ENCODE measurements around the gene ELAVL3.
A peak's percentile ranks its signal among the peaks of the same experiment; 100 is the strongest.
"Not testable (repeated sequence)": the region's sequence is repeated elsewhere in the genome, so short reads cannot be mapped to it uniquely, and the experiment has no call there.

ELAVL3 gene

GRCh38 chr19:11435057-11435832, 45.6 kb downstream of the ELAVL3 start, which contains the start of the genes ODAD3 and PRKCSH:
Gene ODAD3, minus strand, starts transcription at chr19:11435121. Its CDS starts 105 bp downstream, at chr19:11435016.
Gene PRKCSH, plus strand, starts transcription at chr19:11435635. Its CDS starts 483 bp downstream, at chr19:11436118.
- FAIRE-seq = peak; percentile 99

GRCh38 chr19:11434703-11435056, 46.2 kb downstream of the ELAVL3 start:
- FAIRE-seq = no peak

GRCh38 chr19:11433526-11433925, 47.3 kb downstream of the ELAVL3 start:
- FAIRE-seq = not testable (repeated sequence)

GRCh38 chr19:11426656-11427055, 54.2 kb downstream of the ELAVL3 start:
- FAIRE-seq = no peak

GRCh38 chr19:11425719-11426457, 55.0 kb downstream of the ELAVL3 start:
- FAIRE-seq = no peak

- no peak for FAIRE-seq
These were observed 57.1 kb downstream of the ELAVL3 start for GRCh38 chr19:11423791-11424181.

- no peak for FAIRE-seq
These were observed 57.6 kb downstream of the ELAVL3 start for GRCh38 chr19:11423164-11423790.

GRCh38 chr19:11422163-11423065, 58.4 kb downstream of the ELAVL3 start:
- no peak for FAIRE-seq

GRCh38 chr19:11421371-11422098, 59.3 kb downstream of the ELAVL3 start:
- FAIRE-seq = no peak

- no peak for FAIRE-seq
These were observed 60.1 kb downstream of the ELAVL3 start for GRCh38 chr19:11420429-11421370.

- FAIRE-seq = no peak
These were observed 62.0 kb downstream of the ELAVL3 start, which contains the start of gene RGL3 for GRCh38 chr19:11418549-11419506. Gene RGL3, minus strand, starts transcription at chr19:11419314. Its CDS starts 36 bp downstream, at chr19:11419278.

GRCh38 chr19:11418094-11418548, 62.7 kb downstream of the ELAVL3 start:
- FAIRE-seq = no peak

GRCh38 chr19:11416346-11417052, 64.3 kb downstream of the ELAVL3 start:
- FAIRE-seq = no peak

GRCh38 chr19:11414544-11414943, 66.3 kb downstream of the ELAVL3 start:
- FAIRE-seq = no peak

GRCh38 chr19:11410682-11411081, 70.2 kb downstream of the ELAVL3 start:
- FAIRE-seq = no peak

- no peak for FAIRE-seq
These were observed 72.3 kb downstream of the ELAVL3 start for GRCh38 chr19:11408591-11408990.

- FAIRE-seq = not testable (repeated sequence)
These were observed 74.1 kb downstream of the ELAVL3 start for GRCh38 chr19:11406703-11407236.

Measured in A204.1 (cell line).